HG02943 (cell line): ENCODE data around the gene ZNF132.

Experiments
- ATAC-seq: cut with Tn5 transposase; IDR thresholded peaks from one replicate; pipeline ENCODE4 v1.9.1; 2021; ENCODE audit warnings: mild to moderate bottlenecking, low read depth, moderate library complexity; ENCODE audit not compliant: unreplicated experiment

The ZNF132 gene

DNA sequence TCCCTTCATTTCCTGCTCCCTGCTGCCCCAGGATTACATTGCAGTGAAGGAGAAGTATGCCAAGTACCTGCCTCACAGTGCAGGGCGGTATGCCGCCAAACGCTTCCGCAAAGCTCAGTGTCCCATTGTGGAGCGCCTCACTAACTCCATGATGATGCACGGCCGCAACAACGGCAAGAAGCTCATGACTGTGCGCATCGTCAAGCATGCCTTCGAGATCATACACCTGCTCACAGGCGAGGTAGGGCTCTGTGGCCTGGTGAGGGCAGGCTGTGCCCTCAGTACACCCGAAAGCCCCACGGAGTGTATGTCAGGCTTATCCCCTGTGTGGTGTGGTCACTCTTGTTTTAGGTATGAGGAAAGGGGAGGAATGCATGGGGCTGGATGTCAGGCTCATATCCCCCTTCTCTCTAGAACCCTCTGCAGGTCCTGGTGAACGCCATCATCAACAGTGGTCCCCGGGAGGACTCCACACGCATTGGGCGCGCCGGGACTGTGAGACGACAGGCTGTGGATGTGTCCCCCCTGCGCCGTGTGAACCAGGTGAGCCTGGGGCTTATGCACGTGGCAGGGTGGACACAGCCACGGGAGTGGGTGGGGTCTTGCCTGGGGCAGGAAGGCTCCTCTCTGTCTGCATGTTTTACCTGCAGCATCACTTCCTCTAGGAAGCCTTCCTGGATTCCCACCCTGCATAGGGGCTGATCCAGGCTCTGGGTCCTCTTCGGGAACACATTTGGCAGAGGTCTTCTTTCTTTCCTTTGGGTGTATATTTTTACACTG lies 46.8 kb downstream of the ZNF132 start:
- no peak for ATAC-seq

DNA sequence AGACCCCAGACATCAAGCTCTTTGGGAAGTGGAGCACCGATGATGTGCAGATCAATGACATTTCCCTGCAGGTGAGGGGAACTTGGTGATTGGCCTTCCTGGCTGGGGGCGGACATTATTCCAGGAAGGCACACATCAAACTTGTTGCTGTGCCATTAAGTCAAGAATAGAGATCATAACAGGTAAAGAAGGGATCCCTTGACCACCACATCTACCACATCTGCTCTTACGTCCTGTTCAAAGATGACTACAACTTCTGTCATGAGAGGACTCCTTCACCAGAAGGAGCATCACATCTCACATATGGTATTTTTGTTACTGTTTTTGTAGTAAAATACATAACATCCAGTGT lies 51.8 kb downstream of the ZNF132 start:
- ATAC-seq = no peak

DNA sequence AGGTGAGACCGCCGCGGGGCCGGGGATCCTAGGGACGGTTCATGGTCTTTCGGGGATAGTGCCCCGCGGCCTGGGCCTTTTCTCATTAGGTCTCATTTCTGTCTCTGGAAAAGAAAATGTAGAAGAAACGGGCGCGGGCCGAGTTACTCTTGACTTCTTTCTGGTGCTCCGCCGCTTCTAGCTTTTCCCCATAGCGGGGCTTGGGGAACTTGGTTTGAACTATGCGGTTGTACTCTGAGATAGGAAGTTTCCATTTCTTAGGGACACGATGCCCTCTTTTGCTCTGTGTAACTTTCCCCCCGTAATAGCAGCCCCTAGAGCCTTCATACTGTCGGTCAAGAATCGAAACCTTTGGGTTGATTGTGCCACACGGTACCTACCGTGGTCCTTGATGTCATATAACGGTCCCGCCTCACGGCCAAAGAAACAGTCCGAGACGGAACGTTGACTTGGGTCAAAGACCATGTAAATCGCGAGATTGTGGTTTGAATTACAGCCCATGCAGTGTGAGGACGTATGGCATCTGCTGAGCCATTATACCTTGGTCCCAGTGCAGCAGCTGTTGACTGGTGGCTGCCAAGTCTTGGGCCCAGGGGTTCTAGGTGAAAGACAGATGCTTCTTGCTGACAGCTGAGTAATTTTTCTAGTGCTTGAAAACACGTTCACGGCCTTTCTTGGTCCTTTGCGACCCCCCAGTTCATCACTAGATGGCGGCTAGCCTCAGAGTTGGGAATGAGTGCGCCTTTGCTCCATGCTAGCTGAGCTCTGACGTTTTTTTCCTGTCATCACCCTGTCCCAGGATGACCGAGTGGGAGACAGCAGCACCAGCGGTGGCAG lies 52.4 kb downstream of the ZNF132 start:
- peak; percentile 11 for ATAC-seq

DNA sequence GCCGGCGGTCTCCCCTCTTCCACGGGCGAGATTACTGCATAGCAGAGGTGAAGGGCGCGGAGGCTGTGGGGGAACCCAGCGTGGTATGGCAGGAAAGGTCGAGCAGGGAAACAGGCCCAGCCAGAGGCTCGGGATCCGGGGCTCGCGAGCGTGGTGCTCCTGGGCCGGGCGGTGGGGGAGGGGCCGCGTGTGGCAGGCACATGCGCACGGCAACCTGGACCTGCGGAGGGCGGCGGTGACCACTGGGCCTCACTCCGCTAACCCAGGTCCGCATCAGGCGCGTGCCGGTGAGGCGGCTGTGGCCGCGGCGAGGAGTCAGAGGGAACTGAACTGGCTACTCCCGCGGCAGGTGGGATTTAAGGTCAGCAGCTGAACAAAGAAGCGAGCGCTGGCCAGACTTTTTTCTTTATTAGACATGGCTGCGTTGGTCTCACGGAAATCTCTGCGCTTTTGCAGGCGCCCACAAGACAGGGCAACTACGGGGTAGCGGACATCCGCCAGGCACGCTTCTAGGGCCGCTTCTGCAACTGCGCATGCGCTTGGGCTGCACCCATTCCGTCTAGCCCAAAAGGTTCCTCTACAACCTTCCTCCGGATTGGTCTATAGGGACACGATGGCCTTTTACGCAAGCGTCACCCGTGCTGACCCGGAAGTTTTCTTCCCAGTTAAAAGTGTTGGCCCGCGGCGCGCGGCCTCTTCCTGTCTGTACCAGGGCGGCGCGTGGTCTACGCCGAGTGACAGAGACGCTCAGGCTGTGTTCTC lies 53.2 kb downstream of the ZNF132 start, which contains the start of gene RPS5:
Gene RPS5 (plus strand): TSS at position 694 of the 762 bp plus-strand sequence. CDS start 869 bp downstream, outside the sequence.
- peak; percentile 85 for ATAC-seq

DNA sequence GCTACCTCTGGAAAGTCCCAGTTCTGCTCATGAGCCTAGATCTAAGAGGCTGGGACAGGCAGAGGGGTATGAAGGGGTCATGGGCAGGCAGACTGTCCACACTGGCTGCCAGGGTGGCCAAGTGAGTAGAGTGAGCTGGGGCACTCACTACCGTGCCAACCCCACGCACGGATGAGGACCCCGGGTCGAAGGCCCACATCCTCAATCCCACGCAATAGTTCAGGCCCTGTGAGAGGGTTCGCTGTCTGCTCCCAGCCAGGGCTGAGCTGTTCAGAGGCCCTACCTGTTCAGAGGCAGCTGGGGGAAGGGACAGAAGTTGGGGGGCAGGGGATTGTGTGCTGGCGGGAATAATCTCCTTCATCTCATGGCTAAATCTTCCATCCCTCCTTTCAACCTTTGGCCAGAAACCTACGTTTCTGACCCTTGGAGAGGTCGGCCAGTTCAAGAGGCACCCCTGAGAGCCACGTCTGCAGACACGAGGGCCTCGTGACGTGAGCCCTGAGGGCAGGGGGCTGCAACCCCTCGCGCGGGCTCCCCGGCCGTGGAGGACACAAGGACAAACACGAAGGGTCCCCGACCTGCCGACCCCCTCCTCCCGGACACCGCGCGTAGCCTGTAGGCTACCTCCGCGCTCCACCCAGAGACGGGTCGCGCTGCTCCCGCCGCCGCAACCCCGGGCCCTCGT lies 53.9 kb downstream of the ZNF132 start:
- ATAC-seq = peak; percentile 6

DNA sequence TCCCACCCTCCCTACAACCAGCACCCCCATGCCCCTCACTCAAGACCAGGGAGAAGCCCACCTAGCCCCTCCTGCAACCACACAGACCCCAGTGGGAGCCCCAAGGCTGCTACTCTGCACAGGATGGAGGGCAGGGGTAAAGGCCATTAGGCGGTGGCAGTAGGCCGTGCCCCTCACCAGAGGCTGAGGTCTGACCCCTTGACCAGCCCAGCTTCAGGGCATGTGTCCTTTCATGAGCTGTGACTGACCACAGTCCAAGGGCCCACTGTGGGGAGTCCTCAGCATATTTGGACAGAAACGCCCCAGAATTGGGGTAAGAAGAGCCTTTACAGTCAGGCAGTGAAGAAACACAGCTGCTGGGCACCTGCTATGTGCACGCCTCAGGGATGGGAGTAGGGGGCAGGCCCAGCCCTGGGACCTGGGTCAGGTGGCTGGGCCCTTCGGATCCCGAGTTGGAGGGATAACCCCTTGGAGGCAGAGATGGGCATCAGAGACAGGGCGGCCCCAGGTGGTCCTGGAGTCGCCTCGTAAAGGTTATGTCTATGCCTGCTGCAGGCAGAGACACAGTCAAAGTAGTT lies 54.6 kb downstream of the ZNF132 start:
- ATAC-seq = no peak

DNA sequence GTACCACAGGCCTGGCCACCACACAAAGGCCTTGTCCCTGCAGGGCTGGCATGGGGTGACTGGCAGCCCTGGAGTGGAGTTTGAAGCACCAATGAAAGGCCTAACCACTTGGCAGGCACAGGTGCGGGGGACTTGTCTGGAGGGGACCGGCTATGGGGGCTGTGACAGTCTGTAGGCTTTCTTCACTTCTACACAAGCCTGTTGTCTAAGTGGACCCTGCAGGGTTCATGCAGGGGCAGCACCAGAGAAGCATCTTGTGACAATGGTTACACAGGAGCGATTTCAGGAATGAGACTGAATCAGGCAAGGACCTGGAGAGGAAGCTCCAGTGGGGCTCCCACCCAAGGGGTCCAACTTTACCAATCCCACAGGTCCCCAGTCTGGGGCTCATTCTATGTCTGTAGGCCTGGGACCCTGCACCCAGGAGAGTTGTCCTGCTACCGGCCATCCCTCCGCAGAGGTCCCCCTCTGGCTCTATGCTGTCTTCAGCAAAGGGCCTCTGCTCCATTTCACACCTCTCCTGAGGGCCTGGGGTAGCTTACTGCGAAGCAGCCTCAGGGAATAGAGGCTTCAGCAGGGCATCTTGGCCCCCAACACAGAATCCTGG lies 56.9 kb downstream of the ZNF132 start:
- no peak for ATAC-seq
